Fibroblast of mammary gland (primary cell): Measurements from ENCODE around the gene NFIA.

Source experiments
- DNase-seq: peaks from one replicate; pipeline ENCODE4 v3.0.0-alpha.2; 2010; ENCODE audit warnings: low read depth
- H3K4me3 ChIP-seq: 2 replicates; pipeline ENCODE4 v1.5.1; 2011; ENCODE audit warnings: low read depth, mild to moderate bottlenecking, low read length, moderate library complexity; ENCODE audit not compliant: control insufficient read depth
- TF ChIP-seq, protein P1 (sequence below): conservative IDR thresholded peaks from 2 replicates; pipeline ENCODE4 v1.5.1; 2011; ENCODE audit warnings: low read depth, low read length, inconsistent platforms; ENCODE audit not compliant: control insufficient read depth, insufficient read depth

NFIA gene

DNA sequence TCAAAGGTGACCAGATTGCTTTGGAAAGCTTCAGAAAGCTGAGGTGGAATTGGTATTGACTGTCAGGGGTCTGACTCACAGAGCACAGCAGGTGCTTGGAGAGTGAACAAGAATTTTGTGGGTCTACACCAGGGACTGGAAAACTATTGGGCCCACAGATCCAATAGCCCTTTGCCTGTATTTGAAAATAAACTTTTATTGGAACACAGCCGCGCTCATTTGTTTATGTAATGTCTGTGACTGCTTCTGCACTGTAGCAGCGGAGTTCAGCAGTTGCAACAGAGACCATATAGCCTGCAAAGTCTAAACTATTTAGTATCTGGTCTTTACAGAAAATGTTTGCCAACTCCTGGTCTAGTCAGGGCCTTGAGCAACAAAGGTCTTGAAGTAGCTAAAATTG lies 315.6 kb downstream of the NFIA start:
- TF ChIP-seq, protein P1, sequence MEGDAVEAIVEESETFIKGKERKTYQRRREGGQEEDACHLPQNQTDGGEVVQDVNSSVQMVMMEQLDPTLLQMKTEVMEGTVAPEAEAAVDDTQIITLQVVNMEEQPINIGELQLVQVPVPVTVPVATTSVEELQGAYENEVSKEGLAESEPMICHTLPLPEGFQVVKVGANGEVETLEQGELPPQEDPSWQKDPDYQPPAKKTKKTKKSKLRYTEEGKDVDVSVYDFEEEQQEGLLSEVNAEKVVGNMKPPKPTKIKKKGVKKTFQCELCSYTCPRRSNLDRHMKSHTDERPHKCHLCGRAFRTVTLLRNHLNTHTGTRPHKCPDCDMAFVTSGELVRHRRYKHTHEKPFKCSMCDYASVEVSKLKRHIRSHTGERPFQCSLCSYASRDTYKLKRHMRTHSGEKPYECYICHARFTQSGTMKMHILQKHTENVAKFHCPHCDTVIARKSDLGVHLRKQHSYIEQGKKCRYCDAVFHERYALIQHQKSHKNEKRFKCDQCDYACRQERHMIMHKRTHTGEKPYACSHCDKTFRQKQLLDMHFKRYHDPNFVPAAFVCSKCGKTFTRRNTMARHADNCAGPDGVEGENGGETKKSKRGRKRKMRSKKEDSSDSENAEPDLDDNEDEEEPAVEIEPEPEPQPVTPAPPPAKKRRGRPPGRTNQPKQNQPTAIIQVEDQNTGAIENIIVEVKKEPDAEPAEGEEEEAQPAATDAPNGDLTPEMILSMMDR: no peak
- H3K4me3 ChIP-seq: no peak overlapping the region
- no peak for DNase-seq

DNA sequence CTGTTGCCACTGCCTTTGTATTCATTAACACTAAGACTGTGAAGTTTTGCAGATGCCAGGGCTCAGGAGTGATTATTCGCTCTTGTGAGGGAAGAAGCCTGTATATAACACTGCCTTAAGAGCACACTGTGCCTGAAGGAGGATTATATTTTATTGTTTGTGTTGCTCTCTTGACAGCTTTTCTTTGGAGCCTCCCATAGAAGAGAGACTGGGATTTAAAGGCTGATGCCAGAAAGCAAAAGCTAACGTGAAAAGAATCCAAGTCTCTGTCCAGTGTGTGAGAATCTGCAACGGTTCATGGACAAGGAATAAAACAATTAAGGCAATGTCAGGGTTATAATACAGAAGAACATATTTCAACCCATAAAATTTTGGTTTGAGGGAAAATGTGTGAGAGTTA lies 316.8 kb downstream of the NFIA start:
- DNase-seq: no peak
- TF ChIP-seq, protein P1: no peak
- no peak overlapping the region for H3K4me3 ChIP-seq

DNA sequence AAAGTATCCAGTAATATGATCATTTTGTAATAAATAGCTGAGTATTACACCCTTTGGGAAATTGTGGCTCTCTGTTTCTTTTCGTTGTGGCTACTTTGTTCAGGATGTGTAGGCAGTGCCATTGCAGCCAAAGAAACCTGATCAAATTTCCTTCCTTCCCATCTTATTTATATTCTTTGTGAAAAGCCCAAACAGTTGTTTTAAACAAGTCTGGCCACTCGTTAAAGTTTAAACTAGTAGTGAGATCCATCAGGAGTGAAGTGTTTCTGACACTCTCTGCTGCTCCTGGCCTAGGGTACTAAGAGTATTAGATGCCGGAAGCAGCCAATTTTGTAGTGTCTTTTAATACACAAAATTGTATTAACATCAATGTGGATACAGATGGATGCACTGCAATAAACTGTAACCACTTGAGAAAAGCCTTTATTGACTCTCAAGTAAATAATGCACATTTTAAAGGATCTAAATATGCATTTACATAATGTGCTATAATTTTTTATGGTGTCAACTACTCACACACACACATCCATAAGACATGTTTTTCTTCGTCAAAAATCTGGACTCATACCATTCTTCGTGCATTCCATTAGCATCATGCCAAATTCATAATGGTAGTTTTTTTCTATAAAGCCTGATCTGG lies 317.9 kb downstream of the NFIA start:
- H3K4me3 ChIP-seq: no peak overlapping the region
- TF ChIP-seq, protein P1: no peak
- DNase-seq: no peak

DNA sequence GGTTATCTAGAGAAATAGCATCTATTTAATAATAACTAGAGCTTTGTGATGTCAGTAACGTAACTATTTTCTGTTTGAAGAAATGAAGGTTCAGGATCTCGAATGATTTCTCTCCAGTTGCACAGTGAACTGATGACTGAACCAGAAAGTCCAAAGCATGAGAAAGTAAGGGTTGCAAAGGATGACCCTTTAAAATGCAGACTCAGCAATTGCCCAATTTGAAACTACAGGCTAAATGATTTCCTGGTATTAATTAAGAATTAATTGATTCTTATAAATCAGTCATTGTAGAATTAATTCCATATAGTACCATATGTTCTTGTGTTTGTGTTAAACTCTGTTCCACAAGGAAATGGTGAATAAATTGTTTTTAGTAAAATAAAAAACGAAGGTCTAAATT lies 318.6 kb downstream of the NFIA start:
- no peak overlapping the region for H3K4me3 ChIP-seq
- TF ChIP-seq, protein P1: no peak
- DNase-seq: no peak

DNA sequence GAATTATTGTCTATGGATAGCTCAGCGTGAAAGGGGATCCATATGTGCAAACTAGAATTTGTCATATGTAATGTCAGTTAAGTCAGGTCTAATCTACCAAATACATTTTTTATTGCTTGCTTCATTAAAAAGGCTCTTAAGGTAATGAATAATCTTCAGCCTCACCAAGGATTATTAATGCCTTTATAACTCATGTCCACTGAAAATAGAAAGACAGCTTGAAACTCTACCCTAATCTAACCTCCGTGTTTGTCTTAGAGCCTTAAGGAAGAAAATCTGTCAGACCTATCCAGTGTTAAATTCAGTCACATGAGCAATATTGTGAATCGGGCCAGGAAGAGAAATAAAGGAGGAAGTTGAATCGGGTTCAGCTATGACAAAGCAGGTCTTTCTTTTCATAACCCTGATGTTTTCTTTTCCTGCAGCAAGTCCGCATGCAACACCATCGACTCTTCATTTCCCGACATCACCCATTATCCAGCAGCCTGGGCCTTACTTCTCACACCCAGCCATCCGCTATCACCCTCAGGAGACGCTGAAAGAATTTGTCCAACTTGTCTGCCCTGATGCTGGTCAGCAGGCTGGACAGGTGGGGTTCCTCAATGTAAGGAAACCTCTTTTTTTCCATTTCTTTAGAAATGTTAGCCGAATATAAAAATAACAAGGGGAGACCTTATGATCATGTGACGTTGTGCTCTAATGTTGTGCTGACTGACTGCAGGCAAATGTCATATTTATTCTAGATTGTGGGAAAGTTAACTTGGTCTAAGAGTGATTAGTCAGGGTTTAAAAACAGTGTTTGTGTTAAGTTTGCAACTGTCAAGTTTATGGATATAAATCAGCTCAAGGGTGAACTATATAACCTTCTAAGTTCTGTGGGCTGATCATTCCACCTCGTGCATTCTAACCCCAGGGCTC lies 321.6 kb downstream of the NFIA start:
- DNase-seq: peak; percentile 22
- H3K4me3 ChIP-seq: no peak overlapping the region
- TF ChIP-seq, protein P1: no peak

DNA sequence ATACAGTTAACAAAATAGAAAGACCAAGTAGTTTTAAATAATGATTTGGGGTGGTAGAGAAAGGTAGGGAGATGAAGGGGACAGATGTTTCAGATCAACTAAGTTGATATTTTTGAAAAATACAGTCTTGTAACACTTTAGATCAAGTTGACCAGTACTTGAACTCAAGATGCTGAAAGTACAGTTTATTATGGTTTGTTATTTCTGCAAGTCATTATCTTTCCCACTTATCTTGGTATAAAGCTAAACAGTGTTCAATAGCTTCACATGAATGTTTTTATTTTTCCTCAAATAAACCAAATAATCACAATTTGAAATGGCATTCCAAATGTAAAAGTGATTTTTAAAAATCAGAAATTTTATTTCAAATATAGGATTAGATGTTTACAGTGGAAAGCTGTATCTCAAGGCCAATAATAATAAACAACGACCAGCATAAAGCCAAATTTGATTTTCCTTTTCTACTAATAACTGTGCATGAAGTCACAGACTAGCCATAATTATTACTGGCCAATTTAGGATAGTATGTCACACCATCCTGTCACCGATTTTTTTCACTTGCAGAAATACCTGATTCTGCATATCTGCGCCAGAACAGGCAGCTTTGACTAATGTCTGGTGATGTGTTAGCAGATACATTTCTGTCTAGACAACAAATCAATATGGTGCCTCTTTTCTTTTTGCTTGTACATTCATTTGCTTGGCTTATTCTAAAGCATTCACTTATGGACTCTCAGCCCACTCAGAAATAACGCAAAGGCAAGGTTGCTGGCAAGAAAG lies 322.4 kb downstream of the NFIA start:
- TF ChIP-seq, protein P1: no peak
- no peak overlapping the region for H3K4me3 ChIP-seq
- no peak for DNase-seq
